B cell (primary cell): ENCODE results near the gene STMN1. TPM values are rescaled to one million over a fixed set of nuclear protein-coding genes. Genes with fewer than 3 reads are reported as not detected.

ENCODE experiments used
- ATAC-seq: fragments of 200-7000 bp; cut with Tn5 transposase; one replicate; pipeline ENCODE4 v1.10.0; 2021; ENCODE audit warnings: low read depth, mild to moderate bottlenecking, moderate number of reproducible peaks, moderate library complexity
- CTCF ChIA-PET: fragments of 350-600 bp; sonication (Branson Sonifier 250); formaldehyde crosslinking; loops from one replicate; lab custom pipeline; 2021; ENCODE audit warnings: antibody characterized with exemption, inconsistent platforms; lab: Charles Lee
- POLR2A ChIA-PET: fragments of 350-600 bp; sonication (Branson Sonifier 250); formaldehyde crosslinking; loops from one replicate; lab custom pipeline; 2021; ENCODE audit warnings: antibody characterized with exemption; lab: Charles Lee
- DNase-seq: peaks from one replicate; pipeline ENCODE4 v3.0.0; 2013
- H2AFZ ChIP-seq: 2 replicates; pipeline ENCODE4 v1.6.1; 2012; ENCODE audit warnings: mild to moderate bottlenecking, low read depth, low read length; ENCODE audit not compliant: insufficient read depth, poor library complexity, severe bottlenecking
- H3K27ac ChIP-seq, 2 donors: 1 replicate in 1 of 2; 2 replicates in 1 of 2; pipeline ENCODE4 v1.5.1; 2012 to 2013; ENCODE audit warnings: low read length in 2 of 2, mild to moderate bottlenecking in 2 of 2, moderate library complexity in 1 of 2
- H3K27me3 ChIP-seq, 4 experiments: fragments of 200-600 bp in 1 of 4; sonication (generic) in 1 of 4; replicated peaks in 1 of 4; 1 replicate in 2 of 4; 2 replicates in 2 of 4; pipeline versions ENCODE4 v1.6.1 to v1.7.0; 2013 to 2016; ENCODE audit warnings: low read length in 3 of 4, mild to moderate bottlenecking in 2 of 4, mixed read lengths in 1 of 4, moderate library complexity in 1 of 4; ENCODE audit not compliant: insufficient read depth in 4 of 4, control insufficient read depth in 3 of 4; ENCODE audit errors: control extremely low read depth in 1 of 4
- H3K36me3 ChIP-seq, 2 experiments: replicated peaks in 1 of 2; 1 replicate in 1 of 2; 2 replicates in 1 of 2; pipeline versions ENCODE4 v1.6.1 to v1.7.1; 2013; ENCODE audit warnings: low read length in 1 of 2; ENCODE audit not compliant: insufficient read depth in 2 of 2, control insufficient read depth in 1 of 2; ENCODE audit errors: control extremely low read depth in 1 of 2, extremely low read depth in 1 of 2
- H3K4me1 ChIP-seq, 2 donors: fragments of 200-600 bp in 1 of 2; sonication (generic) in 1 of 2; 1 replicate in 1 of 2; 2 replicates in 1 of 2; pipeline versions ENCODE4 v1.5.1 to v1.6.1; 2013 to 2017; ENCODE audit warnings: low read length in 2 of 2; ENCODE audit not compliant: control insufficient read depth in 2 of 2, insufficient read depth in 2 of 2
- H3K4me2 ChIP-seq: replicated peaks from 2 replicates; pipeline ENCODE3; 2012; ENCODE audit warnings: mild to moderate bottlenecking, low read depth, low read length; ENCODE audit not compliant: poor library complexity, severe bottlenecking
- H3K4me3 ChIP-seq, 5 experiments: fragments of 200-600 bp in 1 of 5; sonication (generic) in 1 of 5; 1 replicate in 3 of 5; 2 replicates in 2 of 5; pipeline versions ENCODE4 v1.5.1 to v1.7.0; 2011 to 2016; ENCODE audit warnings: low read length in 4 of 5, mild to moderate bottlenecking in 4 of 5, low read depth in 2 of 5, control low read depth in 1 of 5, moderate library complexity in 1 of 5; ENCODE audit not compliant: insufficient read depth in 1 of 5; ENCODE audit errors: control extremely low read depth in 1 of 5, extremely low read depth in 1 of 5
- H3K79me2 ChIP-seq: fragments of 200-600 bp; sonication (generic); one replicate; pipeline ENCODE4 v1.6.0; 2016; ENCODE audit warnings: low read length; ENCODE audit not compliant: control insufficient read depth, insufficient read depth
- H3K9ac ChIP-seq: fragments of 200-600 bp; sonication (generic); 2 replicates; pipeline ENCODE4 v1.6.1; 2017; ENCODE audit warnings: mild to moderate bottlenecking, low read length, moderate library complexity
- H3K9me3 ChIP-seq, 3 donors: one replicate each; pipeline versions ENCODE4 v1.6.1 to v1.7.1; 2013; ENCODE audit warnings: low read length in 2 of 3; ENCODE audit not compliant: control insufficient read depth in 2 of 3, insufficient read depth in 1 of 3; ENCODE audit errors: control extremely low read depth in 1 of 3
- H4K20me1 ChIP-seq: 2 replicates; pipeline ENCODE4 v1.6.0; 2012; ENCODE audit warnings: mild to moderate bottlenecking, low read length; ENCODE audit not compliant: insufficient read depth, control insufficient read depth, poor library complexity, severe bottlenecking
- H3K27ac Mint-ChIP-seq: one replicate; pipeline ENCODE4 v1.8.0; 2021; ENCODE audit warnings: mixed read lengths
- H3K27me3 Mint-ChIP-seq: one replicate; pipeline ENCODE4 v1.8.0; 2021; ENCODE audit warnings: mixed read lengths
- H3K4me1 Mint-ChIP-seq: one replicate; pipeline ENCODE4 v1.8.0; 2021; ENCODE audit warnings: mixed read lengths
- H3K4me3 Mint-ChIP-seq: one replicate; pipeline ENCODE4 v1.8.0; 2021; ENCODE audit warnings: mixed read lengths
- H3K9me3 Mint-ChIP-seq: one replicate; pipeline ENCODE4 v1.8.0; 2022; ENCODE audit warnings: mixed read lengths; ENCODE audit not compliant: insufficient read depth
- EZH2 ChIP-seq: IDR thresholded peaks from 2 replicates; pipeline ENCODE4 v1.6.1; 2012; ENCODE audit warnings: borderline replicate concordance, low read depth, mild to moderate bottlenecking, moderate library complexity, low read length; ENCODE audit not compliant: insufficient read depth, poor library complexity, severe bottlenecking
- WGBS: methylation state at CpG from one replicate; pipeline ENCODE4 v1.1.5; 2013; ENCODE audit warnings: missing lambda C conversion rate; ENCODE audit not compliant: insufficient coverage; 5-methylcytosine and 5-hydroxymethylcytosine counted together
- intact Hi-C: fragments of 100-400 bp; cut with micrococcal nuclease; formaldehyde crosslinking; loops from one replicate; pipeline ENCODE4 v1.10.0; 2022
- polyA plus RNA-seq: library from polyadenylated mRNA; depleted of rRNA; stranded (reverse); fragments of >200 nt; gene quantifications from 2 replicates; pipeline ENCODE4 v1.2.3, GENCODE V29; 2012
- total RNA-seq, 2 donors: library from RNA; stranded (reverse); fragments of 120-200 nt in 1 of 2; gene quantifications; 1 replicate in 1 of 2; 2 replicates in 1 of 2; pipeline versions ENCODE4 v1.2.3 to v1.2.4, GENCODE V29; 2013 to 2022
- TF ChIP-seq, protein P1 (sequence below): fragments of 200-600 bp; IDR thresholded peaks from one replicate; pipeline ENCODE4 v1.8.0; 2022; ENCODE audit warnings: antibody characterized with exemption, mild to moderate bottlenecking

Gene STMN1
- total and polyA plus RNA-seq, 2 donors (not counting 1 experiment from before 2014, with no cell fraction given) = 9.9 to 48.0 TPM

DNA sequence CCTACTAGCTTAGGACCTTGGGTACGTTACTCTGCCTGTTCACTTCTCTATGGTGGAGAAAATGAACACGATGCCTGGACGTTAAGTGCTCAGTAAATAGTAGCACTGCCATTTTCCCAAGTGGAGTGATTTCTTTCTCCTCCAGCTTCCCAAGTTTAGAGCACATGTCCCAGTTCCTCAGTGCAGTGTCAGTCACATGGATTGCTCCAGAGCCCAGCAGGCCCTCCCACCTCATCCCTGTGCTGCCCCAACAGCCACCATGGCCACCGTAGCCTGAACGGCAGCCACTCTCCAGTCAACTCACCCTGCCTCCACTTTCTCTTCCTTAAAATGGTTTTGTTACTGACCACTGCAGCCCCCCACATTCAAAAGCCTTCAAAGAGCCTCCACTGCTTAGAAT is 8.5 kb downstream of the STMN1 start:
- intact Hi-C loops = loop anchor here (10.0 kb wide), 1 partner anchor 247 kb away; no protein-coding TSS in a partner anchor
- 100% methylated on average over 1 of the region's 5 CpGs for WGBS
- ChIA-PET POLR2A (interaction anchor here (0.7 kb wide), 1 partner anchor 100 kb away, joined by 5 read pairs; the partner anchor contains the start of gene PAFAH2), CTCF (interaction anchor here (7.3 kb wide), 1 partner anchor 100 kb away, joined by 210 read pairs; the partner anchor contains the start of gene PAFAH2)
- H3K27ac Mint-ChIP-seq = no peak overlapping the region
- H3K27me3 Mint-ChIP-seq = no peaks in the 10 kb centered on the region
- H3K9ac ChIP-seq = no peak overlapping the region
- H3K4me2 ChIP-seq = no peak overlapping the region
- H3K4me3 Mint-ChIP-seq = no peak overlapping the region
- no peak for DNase-seq
- TF ChIP-seq EZH2 = no peak
- TF ChIP-seq, protein P1, sequence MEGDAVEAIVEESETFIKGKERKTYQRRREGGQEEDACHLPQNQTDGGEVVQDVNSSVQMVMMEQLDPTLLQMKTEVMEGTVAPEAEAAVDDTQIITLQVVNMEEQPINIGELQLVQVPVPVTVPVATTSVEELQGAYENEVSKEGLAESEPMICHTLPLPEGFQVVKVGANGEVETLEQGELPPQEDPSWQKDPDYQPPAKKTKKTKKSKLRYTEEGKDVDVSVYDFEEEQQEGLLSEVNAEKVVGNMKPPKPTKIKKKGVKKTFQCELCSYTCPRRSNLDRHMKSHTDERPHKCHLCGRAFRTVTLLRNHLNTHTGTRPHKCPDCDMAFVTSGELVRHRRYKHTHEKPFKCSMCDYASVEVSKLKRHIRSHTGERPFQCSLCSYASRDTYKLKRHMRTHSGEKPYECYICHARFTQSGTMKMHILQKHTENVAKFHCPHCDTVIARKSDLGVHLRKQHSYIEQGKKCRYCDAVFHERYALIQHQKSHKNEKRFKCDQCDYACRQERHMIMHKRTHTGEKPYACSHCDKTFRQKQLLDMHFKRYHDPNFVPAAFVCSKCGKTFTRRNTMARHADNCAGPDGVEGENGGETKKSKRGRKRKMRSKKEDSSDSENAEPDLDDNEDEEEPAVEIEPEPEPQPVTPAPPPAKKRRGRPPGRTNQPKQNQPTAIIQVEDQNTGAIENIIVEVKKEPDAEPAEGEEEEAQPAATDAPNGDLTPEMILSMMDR = no peak
- no peaks in the 10 kb centered on the region for H3K9me3 Mint-ChIP-seq
- no peaks in the 10 kb centered on the region for H4K20me1 ChIP-seq
- H3K4me1 ChIP-seq = peaks cover 0 to 12% of the 10 kb centered on the region in 2 donors
- H3K79me2 ChIP-seq = peaks cover 5% of the 10 kb centered on the region
- H3K36me3 ChIP-seq = peaks cover 4 to 17% of the 10 kb centered on the region in 2 experiments
- H3K27ac ChIP-seq = no peak overlapping the region
- H2AFZ ChIP-seq = no peak overlapping the region
- H3K4me3 ChIP-seq = no peak overlapping the region
- ATAC-seq = no peak
- peaks cover 9% of the 10 kb centered on the region for H3K4me1 Mint-ChIP-seq
- no peaks in the 10 kb centered on the region for H3K9me3 ChIP-seq
- no peaks in the 10 kb centered on the region for H3K27me3 ChIP-seq

- no peaks in the 10 kb centered on the region for H3K9me3 Mint-ChIP-seq
- no peak for TF ChIP-seq EZH2
- TF ChIP-seq, protein P1 = no peak
- peaks cover 2 to 14% of the 10 kb centered on the region in 2 experiments for H3K36me3 ChIP-seq
- H3K27me3 Mint-ChIP-seq = no peaks in the 10 kb centered on the region
- H3K27ac ChIP-seq = no peak overlapping the region
- H3K4me3 ChIP-seq = no peak overlapping the region
- H2AFZ ChIP-seq = peak overlapping the region; percentile 51
- H3K4me1 ChIP-seq = peaks cover 0 to 12% of the 10 kb centered on the region in 2 donors
- H3K9ac ChIP-seq = no peak overlapping the region
- peaks cover 9% of the 10 kb centered on the region for H3K4me1 Mint-ChIP-seq
- H3K9me3 ChIP-seq = no peaks in the 10 kb centered on the region
- CTCF ChIA-PET = interaction anchor here (0.7 to 7.3 kb wide), 27 partner anchors 8 to 493 kb away, joined by 3 to 210 read pairs (median 4); partner anchors contain the start of genes MTFR1L, PAFAH2, PAQR7 and STMN1
- intact Hi-C loops = loop anchor here (10.0 kb wide), 1 partner anchor 249 kb away; no protein-coding TSS in a partner anchor
- no peaks in the 10 kb centered on the region for H4K20me1 ChIP-seq
- DNase-seq (no peak), ATAC-seq (no peak)
- 60% methylated on average over 1 of the region's 1 CpG for WGBS
- H3K4me2 ChIP-seq = no peak overlapping the region
- H3K27me3 ChIP-seq = no peaks in the 10 kb centered on the region
- H3K79me2 ChIP-seq = no peaks in the 10 kb centered on the region
- H3K27ac Mint-ChIP-seq = no peak overlapping the region
- POLR2A ChIA-PET = interaction anchor here (1.4 to 2.1 kb wide), 2 partner anchors 9 to 21 kb away, joined by 5 read pairs; partner anchors contain the start of gene PAQR7
- no peak overlapping the region for H3K4me3 Mint-ChIP-seq
Observed at GRCh38 chr1:25896266-25896665, 10.0 kb downstream of the STMN1 start.
